Neural progenitor cell (in vitro differentiated cells): ENCODE results near the gene MERTK. TPM values are rescaled to one million over a fixed set of nuclear protein-coding genes. Genes with fewer than 3 reads are reported as not detected.

ENCODE experiments used
- DNase-seq: peaks from one replicate; pipeline ENCODE4 v3.0.0-alpha.2; 2016; ENCODE audit warnings: low spot score
- H2AFZ ChIP-seq: fragments of 200-600 bp; sonication (generic); replicated peaks from 2 replicates; pipeline ENCODE4 v1.6.1; 2016; ENCODE audit warnings: antibody characterized with exemption
- H3F3A ChIP-seq: fragments of 200-600 bp; sonication (generic); 2 replicates; pipeline ENCODE4 v1.6.1; 2016; ENCODE audit warnings: antibody characterized with exemption, low read depth
- H3K27ac ChIP-seq: fragments of 200-600 bp; sonication (generic); 2 replicates; pipeline ENCODE4 v1.5.1; 2016; ENCODE audit warnings: mild to moderate bottlenecking
- H3K27me3 ChIP-seq: fragments of 200-600 bp; sonication (generic); 2 replicates; pipeline ENCODE4 v1.6.1; 2016; ENCODE audit warnings: mild to moderate bottlenecking, moderate library complexity
- H3K36me3 ChIP-seq: fragments of 200-600 bp; sonication (generic); 2 replicates; pipeline ENCODE4 v1.5.1; 2016
- H3K4me1 ChIP-seq: fragments of 200-600 bp; sonication (generic); 2 replicates; pipeline ENCODE4 v1.6.1; 2016; ENCODE audit warnings: mixed run types
- H3K4me2 ChIP-seq: fragments of 200-600 bp; sonication (generic); 2 replicates; pipeline ENCODE4 v1.6.1; 2016
- H3K4me3 ChIP-seq: fragments of 200-600 bp; sonication (generic); 2 replicates; pipeline ENCODE4 v1.5.1; 2016
- H3K79me2 ChIP-seq: fragments of 200-600 bp; sonication (generic); 2 replicates; pipeline ENCODE4 v1.6.1; 2016; ENCODE audit warnings: low read depth
- H3K9ac ChIP-seq: fragments of 200-600 bp; sonication (generic); 2 replicates; pipeline ENCODE4 v1.6.1; 2016
- H3K9me3 ChIP-seq: fragments of 200-600 bp; sonication (generic); 2 replicates; pipeline ENCODE4 v1.5.1; 2016; ENCODE audit warnings: low read depth
- H4K20me1 ChIP-seq: fragments of 200-600 bp; sonication (generic); 2 replicates; pipeline ENCODE4 v1.6.1; 2016; ENCODE audit warnings: low read depth
- H3K27ac Mint-ChIP-seq: 3 replicates; pipeline ENCODE4 v1.8.0; 2021; ENCODE audit warnings: mixed read lengths
- H3K27me3 Mint-ChIP-seq: 2 replicates; pipeline ENCODE4 v1.8.0; 2022; ENCODE audit warnings: low read depth, mild to moderate bottlenecking, inconsistent platforms, moderate library complexity, mixed read lengths; ENCODE audit not compliant: insufficient read depth
- H3K36me3 Mint-ChIP-seq: 3 replicates; pipeline ENCODE4 v1.8.0; 2021; ENCODE audit warnings: mixed read lengths
- H3K4me1 Mint-ChIP-seq: 3 replicates; pipeline ENCODE4 v1.8.0; 2021; ENCODE audit warnings: mixed read lengths
- H3K4me3 Mint-ChIP-seq: 3 replicates; pipeline ENCODE4 v1.8.0; 2021; ENCODE audit warnings: mild to moderate bottlenecking, moderate library complexity, mixed read lengths
- H3K9me3 Mint-ChIP-seq: 3 replicates; pipeline ENCODE4 v1.8.0; 2020; ENCODE audit warnings: mixed read lengths
- EZH2 ChIP-seq: fragments of 200-600 bp; sonication (generic); IDR thresholded peaks from 2 replicates; pipeline ENCODE4 v1.6.1; 2017; ENCODE audit warnings: antibody characterized with exemption, mild to moderate bottlenecking, moderate library complexity
- EZH2phosphoT487 ChIP-seq: fragments of 200-600 bp; sonication (generic); IDR thresholded peaks from 2 replicates; pipeline ENCODE4 v1.6.1; 2017; ENCODE audit warnings: antibody characterized with exemption
- small RNA-seq: library from RNA; depleted of rRNA; stranded (forward); fragments of <200 nt; gene quantifications from one replicate; pipeline ENCODE3, GENCODE V24; 2015
- total RNA-seq: library from RNA; depleted of rRNA; stranded (reverse); fragments of >200 nt; gene quantifications from 2 replicates; pipeline ENCODE4 v1.2.3, GENCODE V29; 2015; ENCODE audit warnings: low replicate concordance
- TF ChIP-seq, protein P1 (sequence below): fragments of 200-600 bp; sonication (generic); IDR thresholded peaks from 2 replicates; pipeline ENCODE4 v1.5.1; 2017; ENCODE audit warnings: antibody characterized with exemption, mild to moderate bottlenecking

MERTK gene
- total RNA-seq, 1 donor from 2014 or later: 6.1 TPM

DNA sequence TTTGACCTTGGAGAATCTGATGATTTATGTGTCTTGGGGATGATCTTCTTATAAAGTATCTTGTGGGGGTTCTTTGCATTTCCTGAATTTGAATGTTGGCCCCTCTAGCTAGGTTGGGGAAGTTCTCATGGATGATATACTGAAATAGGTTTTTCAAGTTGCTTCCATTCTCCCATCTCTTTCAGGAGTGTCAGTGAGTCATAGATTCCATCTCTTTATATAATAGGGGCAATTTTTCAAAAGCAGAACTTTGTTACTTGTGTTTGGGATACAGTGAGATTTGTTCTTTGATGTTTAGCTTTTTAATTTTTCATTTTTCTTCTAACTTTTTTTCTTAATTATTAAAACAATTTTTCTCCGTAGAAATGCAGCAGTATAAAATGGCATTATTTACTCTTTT, 176.1 kb downstream of the MERTK start:
- Histone ChIP-seq H2AFZ (no peak overlapping the region), H3K9ac (no peak overlapping the region), H4K20me1 (no peaks in the 10 kb centered on the region), H3K4me1 (peaks cover 9% of the 10 kb centered on the region), H3K4me3 (no peak overlapping the region), H3F3A (no peaks in the 10 kb centered on the region), H3K9me3 (no peaks in the 10 kb centered on the region), H3K4me2 (no peak overlapping the region), H3K27ac (no peak overlapping the region), H3K36me3 (peaks cover 5% of the 10 kb centered on the region), H3K27me3 (no peaks in the 10 kb centered on the region), H3K79me2 (no peaks in the 10 kb centered on the region)
- peaks cover 3% of the 10 kb centered on the region for H3K4me1 Mint-ChIP-seq
- no peak overlapping the region for H3K27ac Mint-ChIP-seq
- H3K36me3 Mint-ChIP-seq: peaks cover 45% of the 10 kb centered on the region
- TF ChIP-seq EZH2 (no peak), EZH2phosphoT487 (no peak)
- TF ChIP-seq, protein P1, sequence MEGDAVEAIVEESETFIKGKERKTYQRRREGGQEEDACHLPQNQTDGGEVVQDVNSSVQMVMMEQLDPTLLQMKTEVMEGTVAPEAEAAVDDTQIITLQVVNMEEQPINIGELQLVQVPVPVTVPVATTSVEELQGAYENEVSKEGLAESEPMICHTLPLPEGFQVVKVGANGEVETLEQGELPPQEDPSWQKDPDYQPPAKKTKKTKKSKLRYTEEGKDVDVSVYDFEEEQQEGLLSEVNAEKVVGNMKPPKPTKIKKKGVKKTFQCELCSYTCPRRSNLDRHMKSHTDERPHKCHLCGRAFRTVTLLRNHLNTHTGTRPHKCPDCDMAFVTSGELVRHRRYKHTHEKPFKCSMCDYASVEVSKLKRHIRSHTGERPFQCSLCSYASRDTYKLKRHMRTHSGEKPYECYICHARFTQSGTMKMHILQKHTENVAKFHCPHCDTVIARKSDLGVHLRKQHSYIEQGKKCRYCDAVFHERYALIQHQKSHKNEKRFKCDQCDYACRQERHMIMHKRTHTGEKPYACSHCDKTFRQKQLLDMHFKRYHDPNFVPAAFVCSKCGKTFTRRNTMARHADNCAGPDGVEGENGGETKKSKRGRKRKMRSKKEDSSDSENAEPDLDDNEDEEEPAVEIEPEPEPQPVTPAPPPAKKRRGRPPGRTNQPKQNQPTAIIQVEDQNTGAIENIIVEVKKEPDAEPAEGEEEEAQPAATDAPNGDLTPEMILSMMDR: no peak
- no peaks in the 10 kb centered on the region for H3K27me3 Mint-ChIP-seq
- peaks cover 26% of the 10 kb centered on the region for H3K9me3 Mint-ChIP-seq
- DNase-seq: no peak
- H3K4me3 Mint-ChIP-seq: no peak overlapping the region

DNA sequence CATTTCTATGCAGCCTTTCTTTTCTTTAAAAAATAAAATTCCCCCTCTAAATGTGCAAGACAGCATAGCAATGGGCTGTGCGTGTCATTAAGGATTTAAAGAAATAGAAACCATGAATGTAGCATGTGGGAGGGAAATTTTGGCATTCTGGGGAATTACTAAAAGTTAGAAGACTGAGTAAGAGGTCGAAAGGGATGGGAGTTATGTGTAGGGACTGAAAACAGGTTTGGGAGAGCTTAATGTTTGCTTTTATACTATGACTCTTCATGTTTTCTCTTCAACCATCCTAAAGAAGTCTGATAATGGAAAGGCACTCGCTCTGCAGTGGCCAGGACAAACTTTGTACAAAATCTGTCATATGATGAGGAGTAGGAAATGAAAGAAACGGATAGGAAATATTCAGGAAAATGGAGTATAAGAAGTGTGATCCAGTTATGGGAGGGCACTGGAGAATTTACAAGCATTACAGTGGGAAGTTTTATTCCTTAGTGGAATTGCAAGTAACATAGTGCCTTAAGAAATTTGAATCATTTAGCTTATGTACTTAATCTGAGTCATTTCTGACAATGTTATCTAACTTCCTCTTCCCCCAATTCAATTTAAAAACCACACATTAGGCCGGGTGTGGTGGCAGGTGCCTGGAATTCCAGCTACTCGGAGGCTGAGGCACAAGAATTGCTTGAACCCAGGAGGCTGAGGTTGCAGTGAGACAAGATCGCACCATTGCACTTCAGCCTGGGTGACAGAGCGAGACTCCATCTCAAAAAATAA, 177.3 kb downstream of the MERTK start:
- no peak overlapping the region for H3K4me2 ChIP-seq
- peaks cover 37% of the 10 kb centered on the region for H3K36me3 Mint-ChIP-seq
- no peak overlapping the region for H3K27ac ChIP-seq
- H3K4me3 Mint-ChIP-seq: no peak overlapping the region
- H3F3A ChIP-seq: no peaks in the 10 kb centered on the region
- H3K36me3 ChIP-seq: peaks cover 5% of the 10 kb centered on the region
- H4K20me1 ChIP-seq: no peaks in the 10 kb centered on the region
- no peaks in the 10 kb centered on the region for H3K79me2 ChIP-seq
- no peak overlapping the region for H3K9ac ChIP-seq
- peaks cover 3% of the 10 kb centered on the region for H3K4me1 Mint-ChIP-seq
- TF ChIP-seq, protein P1: no peak
- TF ChIP-seq EZH2phosphoT487: no peak
- no peak for TF ChIP-seq EZH2
- no peak overlapping the region for H2AFZ ChIP-seq
- DNase-seq: no peak
- H3K9me3 ChIP-seq: no peaks in the 10 kb centered on the region
- H3K4me1 ChIP-seq: peaks cover 9% of the 10 kb centered on the region
- no peak overlapping the region for H3K27ac Mint-ChIP-seq
- H3K9me3 Mint-ChIP-seq: peaks cover 20% of the 10 kb centered on the region
- no peaks in the 10 kb centered on the region for H3K27me3 ChIP-seq
- no peaks in the 10 kb centered on the region for H3K27me3 Mint-ChIP-seq
- no peak overlapping the region for H3K4me3 ChIP-seq

DNA sequence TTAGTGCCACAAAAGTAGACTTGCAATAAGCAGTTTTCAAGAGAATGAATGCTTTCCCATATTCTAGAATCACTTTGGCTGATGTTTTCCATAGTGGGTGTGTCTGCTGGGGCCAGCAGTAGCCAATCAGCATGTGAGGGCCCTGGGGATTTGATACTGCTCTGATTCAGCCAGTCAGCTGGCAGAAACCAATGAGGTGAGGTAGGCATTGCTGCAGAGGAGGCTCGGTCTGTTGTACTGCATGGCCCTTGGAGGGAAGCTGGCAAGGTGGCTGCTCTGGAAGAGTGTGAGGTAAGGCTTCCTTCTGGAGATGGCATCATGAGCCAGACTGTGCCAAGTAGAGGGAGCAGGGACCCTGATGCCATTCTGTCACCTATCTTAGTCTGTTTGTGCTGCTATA, 179.4 kb downstream of the MERTK start:
- TF ChIP-seq EZH2phosphoT487 (no peak), EZH2 (no peak)
- TF ChIP-seq, protein P1: no peak
- Mint-ChIP-seq H3K4me3 (no peak overlapping the region), H3K4me1 (peaks cover 3% of the 10 kb centered on the region), H3K36me3 (peaks cover 30% of the 10 kb centered on the region), H3K9me3 (peaks cover 9% of the 10 kb centered on the region), H3K27me3 (no peaks in the 10 kb centered on the region), H3K27ac (no peak overlapping the region)
- Histone ChIP-seq H3K36me3 (peaks cover 5% of the 10 kb centered on the region), H3K79me2 (no peaks in the 10 kb centered on the region), H3K4me2 (no peak overlapping the region), H2AFZ (no peak overlapping the region), H3K27me3 (no peaks in the 10 kb centered on the region), H3K27ac (no peak overlapping the region), H3K4me3 (no peak overlapping the region), H3K4me1 (peaks cover 9% of the 10 kb centered on the region), H4K20me1 (no peaks in the 10 kb centered on the region), H3K9ac (no peak overlapping the region), H3F3A (no peaks in the 10 kb centered on the region), H3K9me3 (no peaks in the 10 kb centered on the region)
- peak; percentile 20 for DNase-seq

Small RNA genes within 50 kb of the gene (small RNA-seq; reads per million reads assigned to genes)
- not detected for gene RN7SL297P

Other genes starting within 250 kb of the MERTK start
- 50.9 and 81.7 TPM in 2 replicates for gene ANAPC1, start 14.4 kb upstream of the MERTK start, total RNA-seq
- gene TMEM87B, start 156.7 kb downstream of the MERTK start, total RNA-seq: 16.0 and 34.4 TPM in 2 replicates
- 7.8 and 18.4 TPM in 2 replicates for gene FBLN7, start 239.8 kb downstream of the MERTK start, total RNA-seq